T follicular helper cell (primary cell): ENCODE measurements around the gene PRKN.
"Not testable (repeated sequence)": the region's sequence is repeated elsewhere in the genome, so short reads cannot be mapped to it uniquely, and the experiment has no call there.

Experiments
- DNase-seq: peaks from one replicate; pipeline ENCODE4 v3.0.0-alpha.2; 2020; ENCODE audit warnings: low read depth

PRKN gene

GRCh38 chr6:161543684-161544309 is 1183.8 kb downstream of the PRKN start:
- no peak for DNase-seq

GRCh38 chr6:161542346-161542980 is 1185.1 kb downstream of the PRKN start:
- DNase-seq, result no peak

- DNase-seq, result no peak
Observed at GRCh38 chr6:161540532-161540931, 1187.0 kb downstream of the PRKN start.

GRCh38 chr6:161536224-161536630 is 1191.3 kb downstream of the PRKN start:
- DNase-seq, result no peak

GRCh38 chr6:161534264-161534873 is 1193.2 kb downstream of the PRKN start:
- DNase-seq, result no peak

- no peak for DNase-seq
Observed at GRCh38 chr6:161533266-161533665, 1194.3 kb downstream of the PRKN start.

GRCh38 chr6:161532536-161532935 is 1195.0 kb downstream of the PRKN start:
- no peak for DNase-seq

- no peak for DNase-seq
Observed at GRCh38 chr6:161526794-161527193, 1200.8 kb downstream of the PRKN start.

GRCh38 chr6:161523362-161523761 is 1204.2 kb downstream of the PRKN start:
- no peak for DNase-seq

- DNase-seq, result no peak
Observed at GRCh38 chr6:161522276-161522675, 1205.3 kb downstream of the PRKN start.

- DNase-seq, result no peak
Observed at GRCh38 chr6:161511447-161512095, 1216.0 kb downstream of the PRKN start.

GRCh38 chr6:161508341-161508740 is 1219.2 kb downstream of the PRKN start:
- no peak for DNase-seq

- DNase-seq, result no peak
Observed at GRCh38 chr6:161507375-161507774, 1220.2 kb downstream of the PRKN start.

- DNase-seq, result no peak
Observed at GRCh38 chr6:161503570-161503969, 1224.0 kb downstream of the PRKN start.

GRCh38 chr6:161498881-161499280 is 1228.7 kb downstream of the PRKN start:
- no peak for DNase-seq

- DNase-seq, result no peak
Observed at GRCh38 chr6:161498359-161498758, 1229.2 kb downstream of the PRKN start.

GRCh38 chr6:161496941-161497340 is 1230.6 kb downstream of the PRKN start:
- no peak for DNase-seq

- not testable (repeated sequence) for DNase-seq
Observed at GRCh38 chr6:161496271-161496670, 1231.3 kb downstream of the PRKN start.

- DNase-seq, result no peak
Observed at GRCh38 chr6:161494566-161494965, 1233.0 kb downstream of the PRKN start.

GRCh38 chr6:161493576-161494118 is 1233.9 kb downstream of the PRKN start:
- no peak for DNase-seq

GRCh38 chr6:161489626-161490306 is 1237.8 kb downstream of the PRKN start:
- DNase-seq, result no peak

GRCh38 chr6:161487694-161488093 is 1239.9 kb downstream of the PRKN start:
- no peak for DNase-seq
